Activated CD4-positive, alpha-beta T cell treated with anti-CD3 and anti-CD28 coated beads, Interleukin-2, amount 50 U/mL, for 24 hours (primary cell): Measurements from ENCODE around the gene SPAST.
"Not testable (repeated sequence)": the region's sequence is repeated elsewhere in the genome, so short reads cannot be mapped to it uniquely, and the experiment has no call there.

Source experiments
- DNase-seq, 2 donors: peaks; one replicate each; pipeline ENCODE4 v3.0.0-alpha.2; 2020; ENCODE audit warnings: low read depth in 1 of 2, low spot score in 1 of 2

SPAST gene

GRCh38 chr2:32119161-32119560 is 55.8 kb downstream of the SPAST start:
- DNase-seq, result no peak

- DNase-seq, result no peak
Measured at GRCh38 chr2:32124660-32125059, 61.3 kb downstream of the SPAST start.

GRCh38 chr2:32128636-32129035 is 65.3 kb downstream of the SPAST start:
- DNase-seq, result no peak

GRCh38 chr2:32129086-32129485 is 65.7 kb downstream of the SPAST start:
- DNase-seq, result no peak

- DNase-seq, result no peak
Measured at GRCh38 chr2:32135409-32135808, 72.1 kb downstream of the SPAST start.

- no peak for DNase-seq
Measured at GRCh38 chr2:32136097-32136496, 72.7 kb downstream of the SPAST start.

- not testable (repeated sequence) for DNase-seq
Measured at GRCh38 chr2:32151544-32151943, 88.2 kb downstream of the SPAST start.

GRCh38 chr2:32159678-32160077 is 96.3 kb downstream of the SPAST start:
- no peak for DNase-seq

- DNase-seq, result no peak
Measured at GRCh38 chr2:32161296-32161695, 97.9 kb downstream of the SPAST start.

- not testable (repeated sequence) for DNase-seq
Measured at GRCh38 chr2:32164254-32164653, 100.9 kb downstream of the SPAST start.

GRCh38 chr2:32165027-32165347 is 101.6 kb downstream of the SPAST start:
- DNase-seq, result not testable (repeated sequence)

GRCh38 chr2:32166115-32166574 is 102.8 kb downstream of the SPAST start:
- DNase-seq, result no peak

GRCh38 chr2:32168513-32168912 is 105.2 kb downstream of the SPAST start:
- no peak for DNase-seq

GRCh38 chr2:32172870-32173269 is 109.5 kb downstream of the SPAST start:
- DNase-seq, result no peak

- no peak for DNase-seq
Measured at GRCh38 chr2:32182667-32183066, 119.3 kb downstream of the SPAST start.

GRCh38 chr2:32189011-32189410 is 125.7 kb downstream of the SPAST start:
- DNase-seq, result no peak

GRCh38 chr2:32192418-32192817 is 129.1 kb downstream of the SPAST start:
- no peak for DNase-seq

GRCh38 chr2:32200814-32201213 is 137.5 kb downstream of the SPAST start:
- DNase-seq, result no peak

GRCh38 chr2:32203428-32203827 is 140.1 kb downstream of the SPAST start:
- DNase-seq, result not testable (repeated sequence)
